Epidermal melanocyte (primary cell): ENCODE measurements around the gene MSRB2.
"Not testable (repeated sequence)": the region's sequence is repeated elsewhere in the genome, so short reads cannot be mapped to it uniquely, and the experiment has no call there.

Experiments
- DNase-seq: peaks from one replicate; pipeline ENCODE4 v3.0.0; 2011; ENCODE audit warnings: low spot score; ENCODE audit not compliant: insufficient read length

Gene MSRB2

DNA sequence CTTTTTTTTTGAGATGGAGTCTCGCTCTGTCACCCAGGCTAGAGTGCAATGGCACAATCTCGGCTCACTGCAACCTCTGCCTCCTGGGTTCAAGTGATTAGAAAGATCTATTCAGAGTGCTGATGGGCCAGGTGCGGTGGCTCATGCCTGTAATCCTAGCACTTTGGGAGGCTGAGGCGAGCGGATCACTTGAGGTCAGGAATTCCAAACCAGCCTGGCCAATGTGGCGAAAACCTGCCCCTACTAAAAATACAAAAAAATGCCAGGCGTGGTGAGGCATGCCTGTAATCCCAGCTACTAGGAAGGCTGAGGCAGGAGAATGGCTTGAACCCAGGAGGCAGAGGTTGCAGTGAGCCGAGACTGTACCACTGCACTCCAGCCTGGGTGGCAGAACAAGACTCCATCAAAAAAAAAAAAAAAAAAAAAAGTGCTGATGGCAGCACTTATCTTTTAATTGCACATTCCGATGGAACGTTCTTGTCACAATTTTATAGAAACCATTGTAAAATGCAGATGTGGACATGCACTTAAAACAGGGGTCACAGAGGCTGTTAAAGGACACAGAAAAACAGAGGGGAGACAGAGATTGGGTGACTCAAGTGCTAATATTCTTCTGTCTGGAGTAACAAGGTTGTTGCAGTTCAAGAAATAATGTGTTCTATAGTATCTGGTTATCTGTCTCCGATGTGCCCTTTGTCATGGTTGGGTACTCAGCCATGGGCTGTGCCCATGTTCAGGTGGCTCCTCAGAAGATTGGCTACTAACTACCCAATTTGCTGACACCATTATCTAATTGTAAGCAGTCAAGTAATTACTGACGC lies 25.1 kb upstream of the MSRB2 start:
- DNase-seq: not testable (repeated sequence)

GRCh38 chr10:23070913-23071218 lies 24.5 kb upstream of the MSRB2 start:
- DNase-seq: no peak

- not testable (repeated sequence) for DNase-seq
Measured at GRCh38 chr10:23072593-23072992, 22.8 kb upstream of the MSRB2 start.

DNA sequence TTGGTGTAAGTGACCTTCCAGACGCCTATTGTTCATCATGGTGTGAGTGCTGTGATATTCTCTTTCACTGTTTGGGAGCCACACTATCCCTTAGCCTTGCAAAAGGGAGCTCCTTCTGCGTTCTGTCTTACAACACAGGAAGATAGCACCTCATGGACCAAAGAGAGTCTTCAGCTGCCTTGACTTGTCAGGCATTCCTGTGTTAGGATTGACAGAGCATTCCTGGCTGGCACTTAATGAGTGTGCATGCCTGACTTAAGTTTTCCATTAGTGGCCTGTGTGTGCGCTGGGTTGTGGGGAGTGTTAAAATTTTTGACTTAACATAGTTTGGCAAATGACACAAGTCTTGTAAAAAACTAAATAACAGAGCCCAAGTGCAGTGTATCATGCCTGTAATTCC lies 21.9 kb upstream of the MSRB2 start:
- DNase-seq: no peak

DNA sequence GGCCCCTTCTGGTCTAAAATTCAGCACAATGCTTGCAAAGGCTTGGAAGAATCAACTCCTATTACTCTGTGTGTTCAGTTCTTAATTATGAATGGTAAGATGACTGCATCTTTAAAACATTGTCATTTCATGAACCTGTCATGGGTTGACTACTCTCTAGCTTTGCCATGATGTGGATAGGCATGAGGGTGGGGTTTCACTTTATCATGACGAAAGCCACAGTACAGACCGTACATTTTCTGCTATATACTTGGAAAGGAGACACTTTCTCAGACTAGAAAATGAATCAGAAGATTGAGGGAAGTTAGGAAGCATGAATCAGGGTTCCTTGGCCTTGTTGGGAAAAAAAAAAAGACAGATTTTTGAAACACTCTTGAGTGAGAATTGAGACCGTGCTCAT lies 19.7 kb upstream of the MSRB2 start:
- DNase-seq: no peak

DNA sequence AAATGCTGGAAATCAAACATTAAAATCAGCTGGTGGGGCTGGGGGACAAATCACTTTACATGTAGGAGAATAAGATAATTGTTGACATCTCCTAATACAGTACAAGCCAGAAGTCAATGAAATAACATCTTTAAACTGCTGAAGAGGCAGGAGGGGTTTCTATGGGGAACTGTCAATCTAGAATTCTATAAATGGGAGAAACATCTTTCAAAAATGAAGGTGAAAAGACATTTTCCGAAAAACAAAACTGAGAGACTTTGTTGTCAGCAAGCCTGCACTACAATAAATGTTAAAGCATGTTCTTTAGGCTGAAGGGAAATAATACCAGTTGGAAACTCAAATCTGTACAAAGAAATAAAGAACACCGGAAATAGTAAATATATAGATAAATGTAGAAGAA lies 17.3 kb upstream of the MSRB2 start:
- DNase-seq: no peak

DNA sequence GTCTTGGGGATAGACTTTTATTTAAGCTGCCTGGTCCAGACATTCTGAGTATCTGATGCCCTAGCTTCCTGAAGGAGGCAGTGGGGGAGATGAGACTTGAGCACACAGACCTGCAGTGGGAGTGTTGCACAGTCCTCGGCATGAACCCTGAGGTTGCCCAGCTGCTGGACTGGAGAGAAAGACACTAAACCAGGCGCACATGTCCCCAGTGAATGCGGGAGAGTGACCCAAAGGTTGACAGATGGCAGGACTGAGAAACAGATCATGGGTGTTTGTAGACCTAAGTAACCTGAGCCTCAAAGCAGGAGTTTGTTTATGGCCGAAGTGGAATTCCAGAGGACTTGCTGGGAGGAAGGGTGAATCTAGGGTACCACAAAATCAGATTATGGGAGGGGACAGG lies 15.7 kb upstream of the MSRB2 start:
- DNase-seq: no peak

DNA sequence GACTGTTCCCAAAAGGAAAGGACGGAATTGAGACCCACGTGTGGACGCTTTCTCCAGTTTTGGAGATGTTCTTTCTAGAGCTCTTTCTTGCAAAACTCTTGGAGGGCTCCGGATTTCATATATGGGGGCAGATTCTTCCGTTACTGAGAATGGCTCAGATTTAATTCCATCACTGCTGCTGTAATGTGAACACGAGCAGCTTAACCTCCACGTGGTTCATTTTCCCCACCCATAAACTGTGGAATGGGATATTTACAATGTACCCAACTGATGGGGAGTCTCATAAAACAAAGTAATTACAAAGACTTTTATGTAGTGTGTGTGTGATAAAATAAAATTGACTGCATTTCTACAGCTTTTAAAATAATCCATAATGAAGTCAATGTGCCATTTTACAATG lies 15.1 kb upstream of the MSRB2 start:
- DNase-seq: no peak

DNA sequence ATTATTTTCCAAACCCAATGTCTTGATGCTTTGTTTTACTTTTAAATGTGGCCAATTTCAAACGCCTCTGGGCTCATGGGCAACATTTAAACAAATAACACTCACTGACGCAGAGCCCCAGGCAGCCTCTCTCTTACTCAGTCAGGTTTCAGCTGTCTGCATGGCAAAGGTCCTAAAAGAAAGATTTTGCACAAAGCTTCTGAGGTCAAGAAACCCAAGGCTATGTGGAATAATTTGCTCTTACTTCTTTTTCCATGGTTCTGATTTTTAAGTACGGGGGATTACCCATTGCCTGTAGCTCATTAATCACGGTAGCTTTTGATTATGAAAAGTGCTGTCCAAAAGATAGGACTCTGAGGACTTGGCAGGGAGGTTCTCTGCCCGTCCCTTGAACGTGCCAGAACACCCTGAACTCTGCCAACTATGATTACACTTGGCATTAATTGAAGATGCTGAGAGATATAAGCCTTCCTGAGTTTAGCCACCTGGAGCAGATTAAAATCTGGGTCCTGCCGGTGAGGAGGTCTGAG lies 14.1 kb upstream of the MSRB2 start:
- no peak for DNase-seq

GRCh38 chr10:23081891-23082290 lies 13.5 kb upstream of the MSRB2 start:
- no peak for DNase-seq

DNA sequence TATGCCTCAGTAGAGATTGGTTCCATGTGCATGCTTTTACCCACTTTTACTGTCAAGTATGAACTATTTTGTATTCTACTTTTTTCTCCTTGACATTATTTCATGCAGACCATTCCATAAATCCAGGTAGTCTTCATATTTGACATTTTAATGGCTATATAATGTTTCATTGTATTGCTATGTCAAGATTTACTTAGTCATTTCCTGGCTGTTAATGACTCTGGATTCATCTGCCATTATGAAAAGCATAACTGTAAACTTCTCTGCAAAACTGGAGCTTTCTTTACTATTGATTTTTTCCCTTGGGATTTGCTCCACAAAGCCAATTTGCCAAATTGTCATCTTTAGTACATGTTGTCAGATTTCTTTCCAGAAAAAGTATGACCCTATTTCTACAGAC lies 6.8 kb upstream of the MSRB2 start:
- no peak for DNase-seq

GRCh38 chr10:23094786-23095403 lies 484 bp upstream of the MSRB2 start:
- no peak for DNase-seq

- DNase-seq: peak; percentile 20
Measured at GRCh38 chr10:23095966-23096801, 805 bp downstream of the MSRB2 start.

- no peak for DNase-seq
Measured at GRCh38 chr10:23096802-23097549, 1.6 kb downstream of the MSRB2 start.

GRCh38 chr10:23099079-23099478 lies 3.7 kb downstream of the MSRB2 start:
- DNase-seq: no peak

- DNase-seq: no peak
Measured at GRCh38 chr10:23099816-23100215, 4.4 kb downstream of the MSRB2 start.

DNA sequence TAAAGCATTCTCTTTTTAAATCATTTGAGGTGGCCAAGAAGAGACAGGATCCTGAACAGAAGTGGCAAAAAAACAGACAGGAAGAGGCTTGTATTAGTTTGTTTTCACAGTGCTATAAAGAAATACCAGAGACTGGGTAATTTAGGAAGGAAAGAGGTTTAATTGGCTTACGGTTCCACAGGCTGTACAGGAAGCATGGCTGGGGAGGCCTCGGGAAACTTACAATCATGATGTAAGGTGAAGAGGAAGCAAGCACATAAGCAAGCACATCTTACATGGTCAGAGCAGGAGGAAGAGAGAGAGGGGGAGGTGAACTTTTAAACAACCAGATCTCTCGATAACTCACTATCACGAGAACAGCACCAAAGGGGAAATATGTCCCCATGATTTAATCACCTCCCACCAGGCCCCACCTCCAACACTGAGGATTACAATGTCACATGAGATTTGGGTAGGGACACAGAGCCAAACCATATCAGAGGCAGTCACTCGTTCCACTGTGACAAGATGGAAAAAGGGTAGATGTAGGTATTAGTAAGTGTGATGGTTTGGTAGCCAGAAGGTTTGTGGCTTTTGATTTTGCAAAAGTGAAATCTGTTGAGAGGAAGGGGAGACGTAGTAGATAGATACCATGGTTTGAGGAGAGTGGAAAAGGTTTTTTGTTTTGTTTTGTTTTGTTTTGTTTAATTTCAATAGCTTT lies 5.1 kb downstream of the MSRB2 start:
- no peak for DNase-seq

DNA sequence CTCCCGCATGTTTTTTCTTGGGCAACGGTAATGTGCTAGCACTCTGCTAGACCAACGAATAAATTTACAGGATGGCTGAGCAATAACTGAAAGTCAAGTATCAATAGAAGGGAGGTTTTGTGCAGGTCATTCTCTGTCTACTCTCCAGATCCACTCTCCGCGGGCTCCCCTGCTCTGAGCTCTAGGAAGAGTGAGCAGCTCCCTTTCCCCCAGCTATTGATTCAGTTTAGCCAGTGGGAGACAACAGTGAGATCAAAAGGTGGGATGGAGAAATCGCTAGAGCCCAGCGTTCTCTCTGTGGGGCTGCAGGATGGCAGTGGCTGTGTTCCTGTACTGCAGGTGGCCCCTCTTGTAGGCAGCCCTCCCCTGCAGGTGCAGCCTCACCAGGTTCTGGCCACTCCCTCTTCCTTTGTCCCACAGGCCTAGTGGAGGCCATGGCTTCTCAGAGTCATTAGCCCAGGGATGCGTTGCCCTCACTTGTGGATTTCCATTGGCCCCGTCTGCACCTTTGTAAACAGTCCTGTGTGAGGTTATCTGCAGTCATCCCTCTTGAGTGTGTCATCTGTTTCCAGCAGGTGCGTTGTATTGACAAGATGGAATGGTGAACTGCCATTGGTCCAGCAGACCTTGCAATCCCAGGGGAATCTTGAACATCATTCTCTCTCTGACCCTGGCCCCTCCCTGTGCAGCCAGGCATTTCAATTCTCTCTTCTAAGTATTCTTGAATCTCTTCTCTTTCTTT lies 11.1 kb downstream of the MSRB2 start:
- no peak for DNase-seq

DNA sequence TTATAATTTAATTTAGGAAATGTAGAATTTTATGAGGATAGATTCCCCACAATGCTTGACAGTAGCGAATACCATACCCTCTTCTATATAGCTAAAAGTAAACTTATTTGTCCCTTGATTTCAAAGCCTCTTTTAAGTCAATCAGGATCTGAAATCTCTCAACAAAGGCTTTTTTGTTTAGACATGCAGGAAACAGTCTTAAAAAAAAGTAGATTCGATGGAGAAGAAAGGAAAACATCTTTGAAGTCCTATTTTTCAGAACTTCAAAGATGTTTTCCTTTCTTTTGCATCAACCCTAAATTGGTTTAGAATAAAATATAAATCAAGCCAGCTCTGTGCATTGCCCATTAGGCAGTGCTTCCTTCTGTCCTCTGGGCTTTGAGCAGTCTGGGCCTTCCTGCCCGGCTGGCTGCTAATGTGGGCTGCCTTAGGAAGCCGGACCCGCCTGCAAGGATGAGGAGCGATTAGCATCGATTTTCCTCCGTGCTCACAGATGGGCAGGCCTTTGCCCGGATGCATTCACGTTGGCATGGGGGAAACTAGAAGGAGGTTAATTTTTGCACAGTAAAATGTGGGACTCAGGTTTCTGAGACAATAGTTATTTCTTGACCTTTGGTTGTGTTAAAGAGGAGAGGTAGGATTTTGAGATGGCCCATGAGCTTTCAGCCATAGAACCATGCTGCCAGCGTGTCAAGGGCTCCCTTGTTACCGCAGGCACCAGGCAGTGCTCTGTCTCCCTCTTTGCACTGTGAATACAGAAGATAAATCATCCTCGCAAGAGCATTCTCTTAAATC lies 15.5 kb downstream of the MSRB2 start:
- DNase-seq: peak; percentile 29
